ENCODE results near the gene TNS4. TPM values are rescaled to one million over a fixed set of nuclear protein-coding genes. Genes with fewer than 3 reads are reported as not detected.
A peak's percentile ranks its signal among the peaks of the same experiment; 100 is the strongest.

Gene TNS4
- total RNA-seq, 1 donor from 2014 or later: not detected

DNA sequence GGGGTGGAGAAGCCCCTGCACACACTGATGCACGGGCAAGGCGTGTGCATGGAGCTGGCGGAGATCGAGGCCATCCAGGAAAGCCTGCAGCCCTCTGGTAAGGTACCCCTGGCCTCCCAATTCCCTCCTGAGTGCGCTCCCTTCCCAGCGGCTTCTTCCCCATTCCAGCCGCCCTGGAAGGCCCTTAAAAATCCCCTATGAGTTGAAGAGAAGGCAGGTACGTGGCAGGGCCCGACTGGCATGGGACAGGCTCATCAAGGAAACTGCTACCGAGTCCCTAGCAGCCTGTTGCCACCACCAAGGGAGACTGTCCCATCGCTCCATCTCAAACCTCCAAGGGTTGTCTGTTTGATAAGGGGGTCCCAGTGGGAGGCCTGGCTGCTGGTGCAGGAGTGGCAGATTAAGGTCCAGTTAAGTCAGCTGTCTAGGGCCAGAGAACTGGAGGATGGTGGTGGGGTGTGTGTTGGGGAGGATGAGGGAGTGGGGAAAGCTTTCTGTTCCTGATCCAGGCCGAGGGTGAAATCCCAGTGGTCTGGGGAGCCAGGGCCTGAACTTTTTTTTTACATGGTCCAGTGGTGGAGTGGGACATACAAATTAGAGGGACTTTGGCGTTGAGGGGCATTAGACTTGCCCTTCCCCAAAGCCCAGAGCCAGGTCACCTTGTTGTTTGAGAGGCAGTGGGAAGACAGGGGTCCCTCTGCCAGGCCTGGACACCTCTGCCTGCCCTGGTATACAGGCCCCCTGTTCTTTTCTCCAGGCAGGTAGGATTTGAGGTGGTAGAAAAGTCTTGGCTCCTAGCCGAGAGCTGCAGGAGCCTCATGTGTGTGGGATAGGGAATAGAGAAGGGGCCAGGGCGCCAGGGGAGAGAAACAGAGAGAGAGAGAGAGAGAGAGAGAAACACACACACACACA, 57.2 kb downstream of the TNS4 start:
- H3K27me3 Mint-ChIP-seq (ENCODE audit: unreplicated experiment): peaks cover 12% of the 10 kb centered on the region
- peaks cover 3% of the 10 kb centered on the region for H3K4me1 Mint-ChIP-seq (ENCODE audit: low read depth, unreplicated experiment)
- TF ChIP-seq CTCF (IDR thresholded peaks at IDR 0.05; ENCODE audit: partially characterized antibody, unreplicated experiment): no peak
- DNase-seq: no peak
- H3K36me3 Mint-ChIP-seq (ENCODE audit: unreplicated experiment): no peaks in the 10 kb centered on the region
- H3K9me3 Mint-ChIP-seq (ENCODE audit: unreplicated experiment): peaks cover 2% of the 10 kb centered on the region
- H3K27ac Mint-ChIP-seq (ENCODE audit: unreplicated experiment): no peak overlapping the region
- peak overlapping the region; percentile 59 for H3K4me3 Mint-ChIP-seq (ENCODE audit: unreplicated experiment)

DNA sequence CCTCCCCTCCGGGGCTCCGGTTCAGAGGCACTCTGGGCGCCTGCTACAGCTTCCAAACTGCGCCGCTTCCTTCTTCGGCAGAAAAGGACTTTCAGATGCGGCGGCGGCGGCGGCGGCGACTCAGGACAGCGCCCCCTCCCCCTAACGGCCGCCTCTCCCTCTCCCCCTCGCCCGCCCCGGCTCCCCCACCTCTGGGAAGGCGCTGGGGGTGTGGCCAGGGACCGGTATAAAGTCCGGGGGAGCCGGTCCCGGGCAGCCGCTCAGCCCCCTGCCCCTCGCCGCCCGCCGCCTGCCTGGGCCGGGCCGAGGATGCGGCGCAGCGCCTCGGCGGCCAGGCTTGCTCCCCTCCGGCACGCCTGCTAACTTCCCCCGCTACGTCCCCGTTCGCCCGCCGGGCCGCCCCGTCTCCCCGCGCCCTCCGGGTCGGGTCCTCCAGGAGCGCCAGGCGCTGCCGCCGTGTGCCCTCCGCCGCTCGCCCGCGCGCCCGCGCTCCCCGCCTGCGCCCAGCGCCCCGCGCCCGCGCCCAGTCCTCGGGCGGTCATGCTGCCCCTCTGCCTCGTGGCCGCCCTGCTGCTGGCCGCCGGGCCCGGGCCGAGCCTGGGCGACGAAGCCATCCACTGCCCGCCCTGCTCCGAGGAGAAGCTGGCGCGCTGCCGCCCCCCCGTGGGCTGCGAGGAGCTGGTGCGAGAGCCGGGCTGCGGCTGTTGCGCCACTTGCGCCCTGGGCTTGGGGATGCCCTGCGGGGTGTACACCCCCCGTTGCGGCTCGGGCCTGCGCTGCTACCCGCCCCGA, 58.0 kb downstream of the TNS4 start, which contains the start of gene IGFBP4:
IGFBP4 (plus strand) TSS at position 255 of the 792 bp plus-strand sequence; CDS start at position 541, 286 bp downstream.
- peak; percentile 83 for DNase-seq
- H3K4me1 Mint-ChIP-seq (ENCODE audit: low read depth, unreplicated experiment): peaks cover 3% of the 10 kb centered on the region
- peak within 1 kb of the TSS; percentile 67 for H3K4me3 Mint-ChIP-seq (ENCODE audit: unreplicated experiment)
- H3K27ac Mint-ChIP-seq (ENCODE audit: unreplicated experiment): no peak within 1 kb of the TSS
- no peaks in the 10 kb centered on the region for H3K36me3 Mint-ChIP-seq (ENCODE audit: unreplicated experiment)
- H3K27me3 Mint-ChIP-seq (ENCODE audit: unreplicated experiment): peaks cover 12% of the 10 kb centered on the region
- H3K9me3 Mint-ChIP-seq (ENCODE audit: unreplicated experiment): peaks cover 2% of the 10 kb centered on the region
- peak; percentile 4 for TF ChIP-seq CTCF (IDR thresholded peaks at IDR 0.05; ENCODE audit: partially characterized antibody, unreplicated experiment)

DNA sequence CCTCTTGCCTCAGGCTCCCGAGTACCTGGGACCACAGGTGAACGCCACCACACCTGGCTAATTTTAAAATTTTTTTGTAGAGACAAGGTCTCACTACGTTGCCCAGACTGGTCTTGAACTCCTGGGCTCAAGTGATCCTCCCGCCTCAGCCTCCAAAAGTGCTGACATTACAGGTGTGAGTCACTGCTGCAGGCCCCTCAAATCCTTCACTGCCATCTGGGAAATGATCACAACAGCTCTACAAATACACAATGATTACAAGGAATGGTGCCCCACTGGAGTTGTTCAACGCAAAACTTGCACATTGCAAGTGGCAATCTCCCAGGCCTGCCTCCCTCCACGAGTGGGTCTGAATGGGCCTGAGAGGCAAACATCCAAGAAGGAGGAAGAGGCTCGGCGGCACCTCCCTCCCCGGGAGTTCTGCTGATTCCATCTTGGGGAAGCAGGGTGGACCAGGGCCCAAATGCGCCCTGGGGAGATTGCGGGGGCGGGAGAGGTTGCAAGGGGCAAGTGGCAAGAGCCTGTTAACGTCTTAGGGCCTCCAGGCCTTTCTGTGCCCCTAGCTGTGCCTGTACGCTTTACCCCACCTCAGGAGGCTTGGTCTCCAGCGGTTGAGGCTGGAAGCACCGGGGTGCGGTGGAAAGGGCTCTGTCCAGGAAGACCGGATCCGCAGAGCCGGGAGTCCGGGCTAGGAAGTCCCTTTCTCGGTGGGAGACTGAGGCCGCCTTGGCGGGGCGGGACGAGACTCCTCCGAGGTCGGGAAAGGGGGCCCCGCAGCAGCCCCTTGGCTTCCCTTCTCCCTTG, 58.8 kb downstream of the TNS4 start:
- no peaks in the 10 kb centered on the region for H3K36me3 Mint-ChIP-seq (ENCODE audit: unreplicated experiment)
- peaks cover 12% of the 10 kb centered on the region for H3K27me3 Mint-ChIP-seq (ENCODE audit: unreplicated experiment)
- peaks cover 3% of the 10 kb centered on the region for H3K4me1 Mint-ChIP-seq (ENCODE audit: low read depth, unreplicated experiment)
- no peak for TF ChIP-seq CTCF (IDR thresholded peaks at IDR 0.05; ENCODE audit: partially characterized antibody, unreplicated experiment)
- peaks cover 2% of the 10 kb centered on the region for H3K9me3 Mint-ChIP-seq (ENCODE audit: unreplicated experiment)
- H3K4me3 Mint-ChIP-seq (ENCODE audit: unreplicated experiment): peak overlapping the region; percentile 67
- DNase-seq: no peak
- no peak overlapping the region for H3K27ac Mint-ChIP-seq (ENCODE audit: unreplicated experiment)

- no peak for DNase-seq
- Mint-ChIP-seq H3K4me3 (ENCODE audit: unreplicated experiment) (no peak overlapping the region), H3K9me3 (ENCODE audit: unreplicated experiment) (peaks cover 2% of the 10 kb centered on the region), H3K4me1 (ENCODE audit: low read depth, unreplicated experiment) (peaks cover 3% of the 10 kb centered on the region), H3K36me3 (ENCODE audit: unreplicated experiment) (no peaks in the 10 kb centered on the region), H3K27me3 (ENCODE audit: unreplicated experiment) (peaks cover 11% of the 10 kb centered on the region), H3K27ac (ENCODE audit: unreplicated experiment) (no peak overlapping the region)
- no peak for TF ChIP-seq CTCF (IDR thresholded peaks at IDR 0.05; ENCODE audit: partially characterized antibody, unreplicated experiment)
These were observed 61.3 kb downstream of the TNS4 start for GRCh38 chr17:40440166-40440565.
